Neural cell (in vitro differentiated cells): ENCODE data around the gene ARL15. TPM values are rescaled to one million over a fixed set of nuclear protein-coding genes. Genes with fewer than 3 reads are reported as not detected.

Source experiments
- H2AFZ ChIP-seq: fragments of 200-600, 300-800 bp; sonication (generic), shearing (Covaris generic); 2 replicates; pipeline ENCODE4 v1.6.0; 2014; ENCODE audit warnings: low read depth, mild to moderate bottlenecking, antibody characterized with exemption, low read length, moderate library complexity
- H3F3A ChIP-seq: fragments of 200-600 bp; shearing (Covaris generic); 2 replicates; pipeline ENCODE4 v1.6.1; 2016; ENCODE audit warnings: mild to moderate bottlenecking, moderate library complexity, mixed read lengths, antibody characterized with exemption, low read length; ENCODE audit not compliant: insufficient read depth, poor library complexity, severe bottlenecking
- H3K27ac ChIP-seq: fragments of 200-600, 300-800 bp; sonication (generic), shearing (Covaris generic); 2 replicates; pipeline ENCODE4 v1.5.1; 2014; ENCODE audit warnings: mild to moderate bottlenecking, low read length, moderate library complexity
- H3K27me3 ChIP-seq: fragments of 300-800, 200-600 bp; sonication (generic), shearing (Covaris generic); 2 replicates; pipeline ENCODE4 v1.6.0; 2014; ENCODE audit warnings: mild to moderate bottlenecking, low read depth, low read length, moderate library complexity; ENCODE audit not compliant: insufficient read depth
- H3K36me3 ChIP-seq: fragments of 300-800, 200-600 bp; sonication (generic), shearing (Covaris generic); 2 replicates; pipeline ENCODE4 v1.5.1; 2014; ENCODE audit warnings: mild to moderate bottlenecking, antibody characterized with exemption, low read length, moderate library complexity; ENCODE audit not compliant: insufficient read depth
- H3K4me2 ChIP-seq: fragments of 300-800, 200-600 bp; sonication (generic), shearing (Covaris generic); 2 replicates; pipeline ENCODE4 v1.6.0; 2014; ENCODE audit warnings: mild to moderate bottlenecking, low read length
- H3K4me3 ChIP-seq: fragments of 300-800, 200-600 bp; sonication (generic), shearing (Covaris generic); 2 replicates; pipeline ENCODE4 v1.5.1; 2014; ENCODE audit warnings: mild to moderate bottlenecking, low read length, moderate library complexity
- H3K79me2 ChIP-seq: fragments of 200-600 bp; shearing (Covaris generic); replicated peaks from 2 replicates; pipeline ENCODE4 v1.6.0; 2014; ENCODE audit warnings: mild to moderate bottlenecking, low read length, moderate library complexity; ENCODE audit not compliant: insufficient read depth
- H3K9ac ChIP-seq: fragments of 300-800, 200-600 bp; sonication (generic), shearing (Covaris generic); 2 replicates; pipeline ENCODE4 v1.6.1; 2016; ENCODE audit warnings: mild to moderate bottlenecking, low read length, mixed read lengths
- H3K9me2 ChIP-seq: fragments of 200-600 bp; shearing (Covaris generic); 2 replicates; pipeline ENCODE4 v1.6.1; 2016; ENCODE audit warnings: mild to moderate bottlenecking, low read length, mixed read lengths; ENCODE audit not compliant: insufficient read depth
- H3K9me3 ChIP-seq: fragments of 200-600, 300-800 bp; sonication (generic), shearing (Covaris generic); 2 replicates; pipeline ENCODE4 v1.6.1; 2016; ENCODE audit warnings: mild to moderate bottlenecking, mixed run types, low read length, moderate library complexity, mixed read lengths
- H4K20me1 ChIP-seq: fragments of 200-600 bp; shearing (Covaris generic); 2 replicates; pipeline ENCODE4 v1.6.1; 2016; ENCODE audit warnings: mild to moderate bottlenecking, mixed run types; ENCODE audit not compliant: insufficient read depth
- CTCF ChIP-seq: fragments of 450-650 bp; IDR thresholded peaks from 2 replicates; pipeline ENCODE4 v1.5.1; 2014; ENCODE audit warnings: antibody characterized with exemption, mild to moderate bottlenecking, moderate library complexity; ENCODE audit not compliant: poor library complexity, severe bottlenecking
- EP300 ChIP-seq: fragments of 450-650 bp; conservative IDR thresholded peaks from 2 replicates; pipeline ENCODE4 v1.6.1; 2014; ENCODE audit warnings: antibody characterized with exemption, mild to moderate bottlenecking, moderate library complexity; ENCODE audit not compliant: poor library complexity, severe bottlenecking
- EZH2 ChIP-seq: fragments of 200-600, 300-800 bp; shearing (Covaris generic), sonication (generic); IDR thresholded peaks from 2 replicates; pipeline ENCODE4 v1.6.1; 2014; ENCODE audit warnings: antibody characterized with exemption, low read length, borderline replicate concordance, mild to moderate bottlenecking; ENCODE audit not compliant: insufficient read depth, poor library complexity, severe bottlenecking
- MXI1 ChIP-seq: fragments of 450-650 bp; conservative IDR thresholded peaks from 2 replicates; pipeline ENCODE4 v1.6.1; 2014; ENCODE audit warnings: antibody characterized with exemption, mild to moderate bottlenecking; ENCODE audit not compliant: poor library complexity, severe bottlenecking
- POLR2AphosphoS5 ChIP-seq: IDR thresholded peaks from 2 replicates; pipeline ENCODE4 v1.6.1; 2012
- RAD21 ChIP-seq: fragments of 450-650 bp; conservative IDR thresholded peaks from 2 replicates; pipeline ENCODE4 v1.6.1; 2014; ENCODE audit warnings: antibody characterized with exemption, mild to moderate bottlenecking, moderate library complexity
- SMC3 ChIP-seq: fragments of 450-650 bp; conservative IDR thresholded peaks from 2 replicates; pipeline ENCODE4 v1.6.1; 2014; ENCODE audit warnings: antibody characterized with exemption, mild to moderate bottlenecking, moderate library complexity; ENCODE audit not compliant: poor library complexity
- TAF1 ChIP-seq: IDR thresholded peaks from 2 replicates; pipeline ENCODE4 v1.6.1; 2012; ENCODE audit warnings: low read depth
- polyA plus RNA-seq: library from polyadenylated mRNA; depleted of rRNA; stranded (reverse); fragments of >200 nt; gene quantifications from 2 replicates; pipeline ENCODE4 v1.2.3, GENCODE V29; 2014
- TF ChIP-seq, protein P1 (sequence below): IDR thresholded peaks from 2 replicates; pipeline ENCODE4 v1.6.1; 2012; ENCODE audit warnings: borderline replicate concordance

Gene ARL15
- polyA plus RNA-seq, 1 donor from 2014 or later = 51.9 TPM

DNA sequence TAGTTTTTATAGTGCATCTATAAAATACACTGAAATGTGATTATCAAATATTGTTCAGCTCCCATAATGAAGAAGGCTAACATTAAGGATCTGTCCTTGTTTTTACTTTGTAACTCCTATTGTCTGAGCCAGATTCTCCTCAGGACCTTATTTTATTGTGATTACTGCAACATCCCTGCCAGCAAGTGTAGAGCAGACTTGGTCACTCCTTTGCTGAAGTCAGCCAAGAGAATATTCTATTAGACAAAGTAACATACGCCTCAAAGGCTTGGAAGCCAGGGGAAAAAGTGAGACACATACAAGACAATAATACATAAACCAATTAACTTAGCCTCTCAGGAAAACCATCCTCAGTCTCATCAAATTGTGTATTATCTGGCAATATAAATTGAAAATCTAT is 269.6 kb downstream of the ARL15 start:
- TF ChIP-seq TAF1 = no peak
- TF ChIP-seq EP300 = no peak
- TF ChIP-seq, protein P1, sequence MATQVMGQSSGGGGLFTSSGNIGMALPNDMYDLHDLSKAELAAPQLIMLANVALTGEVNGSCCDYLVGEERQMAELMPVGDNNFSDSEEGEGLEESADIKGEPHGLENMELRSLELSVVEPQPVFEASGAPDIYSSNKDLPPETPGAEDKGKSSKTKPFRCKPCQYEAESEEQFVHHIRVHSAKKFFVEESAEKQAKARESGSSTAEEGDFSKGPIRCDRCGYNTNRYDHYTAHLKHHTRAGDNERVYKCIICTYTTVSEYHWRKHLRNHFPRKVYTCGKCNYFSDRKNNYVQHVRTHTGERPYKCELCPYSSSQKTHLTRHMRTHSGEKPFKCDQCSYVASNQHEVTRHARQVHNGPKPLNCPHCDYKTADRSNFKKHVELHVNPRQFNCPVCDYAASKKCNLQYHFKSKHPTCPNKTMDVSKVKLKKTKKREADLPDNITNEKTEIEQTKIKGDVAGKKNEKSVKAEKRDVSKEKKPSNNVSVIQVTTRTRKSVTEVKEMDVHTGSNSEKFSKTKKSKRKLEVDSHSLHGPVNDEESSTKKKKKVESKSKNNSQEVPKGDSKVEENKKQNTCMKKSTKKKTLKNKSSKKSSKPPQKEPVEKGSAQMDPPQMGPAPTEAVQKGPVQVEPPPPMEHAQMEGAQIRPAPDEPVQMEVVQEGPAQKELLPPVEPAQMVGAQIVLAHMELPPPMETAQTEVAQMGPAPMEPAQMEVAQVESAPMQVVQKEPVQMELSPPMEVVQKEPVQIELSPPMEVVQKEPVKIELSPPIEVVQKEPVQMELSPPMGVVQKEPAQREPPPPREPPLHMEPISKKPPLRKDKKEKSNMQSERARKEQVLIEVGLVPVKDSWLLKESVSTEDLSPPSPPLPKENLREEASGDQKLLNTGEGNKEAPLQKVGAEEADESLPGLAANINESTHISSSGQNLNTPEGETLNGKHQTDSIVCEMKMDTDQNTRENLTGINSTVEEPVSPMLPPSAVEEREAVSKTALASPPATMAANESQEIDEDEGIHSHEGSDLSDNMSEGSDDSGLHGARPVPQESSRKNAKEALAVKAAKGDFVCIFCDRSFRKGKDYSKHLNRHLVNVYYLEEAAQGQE = no peak
- no peak for TF ChIP-seq CTCF
- TF ChIP-seq MXI1 = no peak
- TF ChIP-seq EZH2 = no peak
- no peak for TF ChIP-seq POLR2AphosphoS5
- no peak for TF ChIP-seq RAD21
- Histone ChIP-seq H3K9ac (no peak overlapping the region), H3K9me2 (no peaks in the 10 kb centered on the region), H3K4me3 (no peak overlapping the region), H3K4me2 (no peak overlapping the region), H3K36me3 (no peaks in the 10 kb centered on the region), H3K27ac (no peak overlapping the region), H4K20me1 (no peaks in the 10 kb centered on the region), H3K9me3 (no peaks in the 10 kb centered on the region), H3K27me3 (no peaks in the 10 kb centered on the region), H2AFZ (no peak overlapping the region), H3F3A (no peaks in the 10 kb centered on the region), H3K79me2 (no peaks in the 10 kb centered on the region)

DNA sequence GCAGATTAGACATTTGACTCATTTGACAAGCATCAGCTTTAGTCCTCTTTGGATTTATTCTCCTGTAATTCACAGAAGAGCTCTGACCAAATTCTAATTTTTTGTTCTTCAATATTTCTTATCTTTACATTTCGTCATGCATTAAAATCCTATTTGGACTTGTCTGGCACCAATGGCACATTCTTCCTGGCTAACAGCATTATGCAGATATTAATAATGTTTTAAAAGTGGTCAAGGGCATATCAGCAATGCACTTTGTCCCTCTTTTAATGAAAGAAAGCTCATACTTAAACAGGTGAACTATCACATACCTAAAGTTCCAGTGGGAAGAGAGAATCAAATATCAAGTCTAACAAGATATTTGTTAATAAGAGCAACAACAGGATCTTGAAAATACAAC is 270.4 kb downstream of the ARL15 start:
- Histone ChIP-seq H3K9ac (no peak overlapping the region), H3K4me3 (no peak overlapping the region), H3K27ac (no peak overlapping the region), H3K9me2 (no peaks in the 10 kb centered on the region), H3K79me2 (no peaks in the 10 kb centered on the region), H3K4me2 (no peak overlapping the region), H3K36me3 (no peaks in the 10 kb centered on the region), H2AFZ (no peak overlapping the region), H3K9me3 (no peaks in the 10 kb centered on the region), H3K27me3 (no peaks in the 10 kb centered on the region), H3F3A (no peaks in the 10 kb centered on the region), H4K20me1 (no peaks in the 10 kb centered on the region)
- TF ChIP-seq RAD21 (no peak), CTCF (no peak), MXI1 (no peak), EZH2 (no peak), EP300 (no peak), SMC3 (no peak), POLR2AphosphoS5 (no peak), TAF1 (no peak)
- TF ChIP-seq, protein P1 = no peak
